OCI-LY1 (cell line): ENCODE data around the gene TFAP2E.

Experiments
- H2AFZ ChIP-seq: fragments of 200-600 bp; sonication (generic), shearing (Covaris generic); 2 replicates; pipeline ENCODE4 v1.6.0; 2014; ENCODE audit warnings: antibody characterized with exemption, mild to moderate bottlenecking, low read length
- H3F3A ChIP-seq: fragments of 200-600 bp; sonication (generic), shearing (Covaris generic); 2 replicates; pipeline ENCODE4 v1.6.0; 2014; ENCODE audit warnings: mild to moderate bottlenecking, antibody characterized with exemption, low read length, moderate library complexity; ENCODE audit not compliant: insufficient read depth
- H3K27ac ChIP-seq: fragments of 200-600 bp; sonication (generic); 2 replicates; pipeline ENCODE4 v1.5.1; 2014; ENCODE audit warnings: low read length, mixed run types, mild to moderate bottlenecking, low read depth; ENCODE audit not compliant: poor library complexity, severe bottlenecking
- H3K27me3 ChIP-seq: fragments of 200-600 bp; sonication (generic); 2 replicates; pipeline ENCODE4 v1.6.0; 2014; ENCODE audit warnings: antibody characterized with exemption, mild to moderate bottlenecking, low read length, moderate library complexity; ENCODE audit not compliant: insufficient read depth
- H3K36me3 ChIP-seq: fragments of 200-600 bp; sonication (generic); 2 replicates; pipeline ENCODE4 v1.6.1; 2014; ENCODE audit warnings: mild to moderate bottlenecking, antibody characterized with exemption, low read length, moderate library complexity, mixed read lengths; ENCODE audit not compliant: insufficient read depth
- H3K4me1 ChIP-seq: fragments of 200-600 bp; sonication (generic); 2 replicates; pipeline ENCODE4 v1.5.1; 2014; ENCODE audit warnings: mild to moderate bottlenecking, low read length, moderate library complexity; ENCODE audit not compliant: insufficient read depth, severe bottlenecking
- H3K4me2 ChIP-seq: fragments of 200-600 bp; sonication (generic), shearing (Covaris generic); 2 replicates; pipeline ENCODE4 v1.6.1; 2014; ENCODE audit warnings: low read length
- H3K4me3 ChIP-seq: fragments of 200-600 bp; sonication (generic); 2 replicates; pipeline ENCODE4 v1.5.1; 2014; ENCODE audit warnings: low read length, low read depth, mild to moderate bottlenecking, mixed read lengths; ENCODE audit not compliant: poor library complexity, severe bottlenecking
- H3K79me2 ChIP-seq: fragments of 200-600 bp; shearing (Covaris generic); 2 replicates; pipeline ENCODE4 v1.6.1; 2016; ENCODE audit warnings: mixed run types, low read length, mixed read lengths; ENCODE audit not compliant: insufficient read depth
- H3K9ac ChIP-seq: fragments of 200-600 bp; sonication (generic), shearing (Covaris generic); 2 replicates; pipeline ENCODE4 v1.6.1; 2014; ENCODE audit warnings: mild to moderate bottlenecking, low read length, mixed read lengths
- H3K9me2 ChIP-seq: fragments of 200-600 bp; sonication (generic), shearing (Covaris generic); 2 replicates; pipeline ENCODE4 v1.6.1; 2014; ENCODE audit warnings: low read depth, mild to moderate bottlenecking, low read length, mixed read lengths
- H3K9me3 ChIP-seq: fragments of 200-600 bp; shearing (Covaris generic); 2 replicates; pipeline ENCODE4 v1.6.1; 2014; ENCODE audit warnings: low read length, mixed read lengths
- H4K20me1 ChIP-seq: fragments of 200-600 bp; sonication (generic), shearing (Covaris generic); 2 replicates; pipeline ENCODE4 v1.6.0; 2016; ENCODE audit warnings: mild to moderate bottlenecking, low read length; ENCODE audit not compliant: insufficient read depth
- CTCF ChIP-seq: fragments of 200-600 bp; sonication (generic), shearing (Covaris generic); IDR thresholded peaks from 2 replicates; pipeline ENCODE4 v1.5.1; 2017; ENCODE audit warnings: mild to moderate bottlenecking, antibody characterized with exemption, low read length, moderate library complexity, mixed read lengths
- EZH2 ChIP-seq: fragments of 200-600 bp; sonication (generic), shearing (Covaris generic); IDR thresholded peaks from 2 replicates; pipeline ENCODE4 v1.8.0; 2017; ENCODE audit warnings: borderline replicate concordance, mixed run types, mild to moderate bottlenecking, antibody characterized with exemption, low read length, moderate library complexity, mixed read lengths

The TFAP2E gene

GRCh38 chr1:35537806-35538205, 35.3 kb upstream of the TFAP2E start:
- H3K79me2 ChIP-seq: no peaks in the 10 kb centered on the region
- no peaks in the 10 kb centered on the region for H4K20me1 ChIP-seq
- H3K4me3 ChIP-seq: no peak overlapping the region
- no peaks in the 10 kb centered on the region for H3F3A ChIP-seq
- peaks cover 42% of the 10 kb centered on the region for H3K4me1 ChIP-seq
- no peak for TF ChIP-seq CTCF
- no peak for TF ChIP-seq EZH2
- H3K4me2 ChIP-seq: no peak overlapping the region
- H3K27ac ChIP-seq: peak overlapping the region; percentile 95
- H3K36me3 ChIP-seq: peaks cover 12% of the 10 kb centered on the region
- no peaks in the 10 kb centered on the region for H3K9me2 ChIP-seq
- no peak overlapping the region for H3K9ac ChIP-seq
- no peak overlapping the region for H2AFZ ChIP-seq
- no peaks in the 10 kb centered on the region for H3K9me3 ChIP-seq
- H3K27me3 ChIP-seq: no peaks in the 10 kb centered on the region

- H3K9ac ChIP-seq: peak overlapping the region; percentile 51
- H3F3A ChIP-seq: no peaks in the 10 kb centered on the region
- peak overlapping the region; percentile 89 for H2AFZ ChIP-seq
- peak overlapping the region; percentile 19 for H3K4me3 ChIP-seq
- peak overlapping the region; percentile 95 for H3K27ac ChIP-seq
- no peaks in the 10 kb centered on the region for H3K9me2 ChIP-seq
- H3K27me3 ChIP-seq: no peaks in the 10 kb centered on the region
- peaks cover 50% of the 10 kb centered on the region for H3K4me1 ChIP-seq
- TF ChIP-seq EZH2 (no peak), CTCF (no peak)
- peak overlapping the region; percentile 73 for H3K4me2 ChIP-seq
- no peaks in the 10 kb centered on the region for H3K9me3 ChIP-seq
- H4K20me1 ChIP-seq: no peaks in the 10 kb centered on the region
- no peaks in the 10 kb centered on the region for H3K79me2 ChIP-seq
- peaks cover 14% of the 10 kb centered on the region; the same call in 1 of the 2 replicates for H3K36me3 ChIP-seq
Measured at GRCh38 chr1:35539073-35539823, 33.9 kb upstream of the TFAP2E start.

GRCh38 chr1:35539824-35540261, 33.3 kb upstream of the TFAP2E start:
- Histone ChIP-seq H3K4me2 (peak overlapping the region; percentile 73; the same call in 1 of the 2 replicates), H3K27ac (peak overlapping the region; percentile 95)

More at GRCh38 chr1:35539824-35540261, 33.3 kb upstream of the TFAP2E start:
- H3K9ac ChIP-seq: peak overlapping the region; percentile 51
- no peak overlapping the region for H2AFZ ChIP-seq
- no peak overlapping the region for H3K4me3 ChIP-seq
- H3K36me3 ChIP-seq: peaks cover 14% of the 10 kb centered on the region; the same call in 1 of the 2 replicates
- H3K27me3 ChIP-seq: no peaks in the 10 kb centered on the region
- TF ChIP-seq EZH2 (no peak), CTCF (no peak)
- no peaks in the 10 kb centered on the region for H4K20me1 ChIP-seq
- H3K9me3 ChIP-seq: no peaks in the 10 kb centered on the region
- H3K4me1 ChIP-seq: peaks cover 55% of the 10 kb centered on the region
- no peaks in the 10 kb centered on the region for H3F3A ChIP-seq
- no peaks in the 10 kb centered on the region for H3K79me2 ChIP-seq
- H3K9me2 ChIP-seq: no peaks in the 10 kb centered on the region
